ENCODE measurements around the gene ABCB9. TPM values are rescaled to one million over a fixed set of nuclear protein-coding genes. Genes with fewer than 3 reads are reported as not detected.
A peak's percentile ranks its signal among the peaks of the same experiment; 100 is the strongest.

ABCB9 gene
- total and polyA plus RNA-seq, 8 donors = 1.3 to 6.7 (median 3.1) TPM

- DNase-seq = no peak
- intact Hi-C loops (cut with DNase I) = loop anchor here in 2 of 3 donors (10.0 kb wide), 1 partner anchor 255 kb away; the partner anchor contains the start of genes MPHOSPH9 (in 2 of the 2) and MTRFR (in 2 of the 2)
- Histone ChIP-seq H3K27ac (peak overlapping the region; percentile 68 to 82 (median 76)), H3K4me3 (peak overlapping the region; percentile 97 to 99 (median 98)), H3K36me3 (no peaks in the 10 kb centered on the region), H3K4me1 (peaks cover 18 to 62% (median 32%) of the 10 kb centered on the region in 3 donors), H3K27me3 (no peaks in the 10 kb centered on the region), H3K9me3 (no peaks in the 10 kb centered on the region)
- FAIRE-seq = no peak
- 2 to 4% methylated on average over 7 of the region's 7 CpGs for WGBS, 2 donors
- no peak for ATAC-seq
- no peak for TF ChIP-seq CTCF (IDR thresholded peaks at IDR 0.05)
These were observed 13.6 kb upstream of the ABCB9 start for GRCh38 chr12:122979908-122980182.

- Histone ChIP-seq H3K27me3 (no peaks in the 10 kb centered on the region), H3K27ac (peak overlapping the region in 3 of 4 donors; percentile 76 to 82 (median 76)), H3K4me3 (peak overlapping the region; percentile 97 to 99 (median 98)), H3K4me1 (peaks cover 18 to 56% (median 32%) of the 10 kb centered on the region in 3 donors), H3K9me3 (no peaks in the 10 kb centered on the region), H3K36me3 (no peaks in the 10 kb centered on the region)
- TF ChIP-seq CTCF (IDR thresholded peaks at IDR 0.05) = no peak
- intact Hi-C loops (cut with DNase I) = loop anchor here in 1 of 3 donors (10.0 kb wide), 1 partner anchor 256 kb away; the partner anchor contains the start of genes MPHOSPH9 and MTRFR
- WGBS, 2 donors = 54 to 58% methylated on average over 26 to 28 of the region's 28 CpGs
- ATAC-seq (no peak), FAIRE-seq (no peak), DNase-seq (peak in 3 of 6 donors; percentile 25 to 77 (median 56))
These were observed 13.0 kb upstream of the ABCB9 start for GRCh38 chr12:122979001-122979907.

GRCh38 chr12:122978507-122978955 lies 12.3 kb upstream of the ABCB9 start:
- Histone ChIP-seq H3K27ac (no peak overlapping the region), H3K4me3 (no peak overlapping the region), H3K36me3 (no peaks in the 10 kb centered on the region), H3K4me1 (peaks cover 18 to 51% (median 32%) of the 10 kb centered on the region in 3 donors), H3K27me3 (no peaks in the 10 kb centered on the region), H3K9me3 (no peaks in the 10 kb centered on the region)
- TF ChIP-seq CTCF (IDR thresholded peaks at IDR 0.05) = no peak
- intact Hi-C loops (cut with DNase I) = loop anchor here in 1 of 3 donors (10.0 kb wide), 1 partner anchor 256 kb away; the partner anchor contains the start of genes MPHOSPH9 and MTRFR
- no peak for ATAC-seq
- WGBS, 2 donors = 77 to 86% methylated on average over 18 to 21 of the region's 21 CpGs
- peak in 1 of 6 donors; percentile 69 for DNase-seq
- FAIRE-seq = no peak

- intact Hi-C loops (cut with DNase I) = loop anchor here in 1 of 3 donors (10.0 kb wide), 1 partner anchor 257 kb away; the partner anchor contains the start of genes MPHOSPH9 and MTRFR
- H3K9me3 ChIP-seq = no peaks in the 10 kb centered on the region
- no peak overlapping the region for H3K27ac ChIP-seq
- no peak for ATAC-seq
- 73 to 76% methylated on average over 9 of the region's 9 CpGs for WGBS, 2 donors
- TF ChIP-seq CTCF (IDR thresholded peaks at IDR 0.05) = no peak
- DNase-seq = peak in 1 of 6 donors; percentile 14
- H3K27me3 ChIP-seq = no peaks in the 10 kb centered on the region
- H3K4me1 ChIP-seq = peaks cover 18 to 47% (median 32%) of the 10 kb centered on the region in 3 donors
- H3K36me3 ChIP-seq = no peaks in the 10 kb centered on the region
- FAIRE-seq = no peak
- H3K4me3 ChIP-seq = no peak overlapping the region
These were observed 11.6 kb upstream of the ABCB9 start for GRCh38 chr12:122977655-122978392.

Data from pancreas (tissue), 10 donors.